NCI-H128 (cell line): ENCODE data around the gene MEX3B.

Experiments
- DNase-seq: peaks from one replicate; lab custom pipeline; 2025; ENCODE audit not compliant: unreplicated experiment; lab: John Stamatoyannopoulos, UW

Gene MEX3B

DNA sequence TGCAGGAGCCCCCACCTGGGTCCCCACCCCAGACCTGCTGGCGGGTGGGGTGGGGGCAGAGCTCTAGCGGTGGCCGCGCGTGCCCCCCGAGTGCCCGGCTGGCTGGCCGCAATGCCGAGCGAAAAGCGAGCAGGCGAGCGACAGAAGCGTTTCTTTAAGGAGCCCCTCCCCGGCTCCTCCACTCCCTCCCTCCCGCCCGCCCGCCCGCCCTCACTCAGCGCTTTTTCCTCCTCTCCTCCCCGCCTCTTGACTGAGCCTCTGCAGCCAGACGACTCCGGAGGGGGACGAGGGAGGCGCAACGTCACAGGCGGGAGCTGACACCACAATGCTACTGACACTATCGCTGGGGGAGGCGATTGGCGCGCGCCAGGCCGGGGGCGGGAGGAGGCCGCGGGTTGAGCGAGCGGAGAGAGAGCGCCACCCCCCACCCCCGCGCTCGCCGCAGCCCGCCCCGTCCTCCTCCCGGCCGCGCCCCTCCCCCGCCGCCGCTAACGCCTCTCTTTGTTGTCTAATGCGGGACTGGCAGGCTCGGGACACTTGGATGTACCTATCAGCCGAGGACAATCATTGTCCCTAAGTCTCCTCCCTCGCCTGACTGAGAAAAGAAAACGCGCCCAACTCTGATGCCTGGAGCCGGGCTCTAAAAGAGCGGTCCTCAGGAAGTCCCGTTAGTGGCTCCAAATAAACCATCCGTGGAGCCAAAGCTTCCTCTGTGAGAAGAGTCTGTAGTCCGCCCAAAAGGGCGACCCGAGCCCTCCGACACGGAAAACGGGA, at the start of gene MEX3B:
Gene MEX3B (minus strand): TSS at position 127 of the 774 bp plus-strand sequence. CDS start 313 bp downstream, outside the sequence.
- peak; percentile 79 for DNase-seq

GRCh38 chr15:82093774-82094211, 48.0 kb upstream of the MEX3B start:
- no peak for DNase-seq

DNA sequence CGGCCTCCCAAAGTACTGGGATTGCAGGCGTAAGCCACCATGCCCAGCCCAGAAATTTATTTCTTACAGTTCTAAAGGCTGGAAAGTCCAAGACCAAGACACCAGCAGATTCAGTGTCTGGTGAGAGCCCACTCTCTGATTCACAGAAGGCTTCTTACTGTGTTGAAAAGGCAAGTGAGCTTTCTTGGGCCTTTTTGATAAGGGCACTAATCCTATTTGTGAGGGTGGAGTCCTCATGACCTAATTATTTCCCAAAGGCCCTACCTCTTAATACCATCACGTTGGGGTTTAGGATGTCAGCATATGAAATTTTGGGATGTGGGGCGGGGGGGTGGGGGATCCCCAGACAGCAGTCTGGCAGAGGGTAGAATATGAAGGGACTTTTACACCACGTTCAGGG, 47.5 kb upstream of the MEX3B start:
- no peak for DNase-seq

- no peak for DNase-seq
Observed at GRCh38 chr15:82091636-82092140, 45.9 kb upstream of the MEX3B start.

- DNase-seq, result no peak
Observed at GRCh38 chr15:82086243-82086995, 40.6 kb upstream of the MEX3B start.

DNA sequence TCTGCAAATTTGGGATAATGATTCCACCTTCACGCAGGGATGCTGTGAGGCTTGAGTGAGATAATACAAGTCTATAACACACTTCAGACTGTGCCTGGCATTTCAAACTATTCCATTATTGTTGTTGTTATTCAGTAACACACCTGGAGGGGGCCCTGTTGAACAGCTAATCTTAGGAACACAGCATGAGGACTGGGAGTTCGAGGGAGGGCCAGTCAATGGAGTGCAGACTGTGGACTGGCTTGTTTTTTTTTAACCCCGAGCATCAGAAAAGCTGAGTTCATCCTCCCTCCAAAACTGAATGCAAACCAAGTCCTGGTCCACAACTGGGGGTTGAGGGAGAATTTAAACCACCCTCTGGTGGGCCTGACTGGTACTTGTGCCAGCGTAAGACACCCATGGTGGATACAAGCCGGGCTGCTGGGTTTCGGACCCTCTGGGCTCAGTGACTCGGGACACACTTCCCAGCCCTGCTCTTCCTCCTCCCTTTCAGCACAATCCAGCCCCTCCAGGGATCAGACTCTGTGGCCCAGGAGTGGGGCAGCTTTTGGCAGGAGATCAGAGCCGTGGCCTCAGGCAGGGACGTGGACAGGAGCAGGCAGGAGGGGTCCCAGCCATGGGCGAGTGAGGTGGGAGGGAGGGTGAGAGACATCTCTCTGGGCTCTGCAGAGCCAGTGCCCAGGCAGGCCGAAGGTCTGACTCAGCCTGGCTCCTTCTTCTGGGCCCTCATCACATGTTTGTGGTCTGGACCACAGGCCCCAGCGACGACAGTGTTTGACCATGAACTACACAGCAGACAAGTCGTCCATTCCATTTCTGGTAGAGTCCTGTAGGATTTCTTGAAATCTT, 36.3 kb upstream of the MEX3B start:
- DNase-seq, result no peak

DNA sequence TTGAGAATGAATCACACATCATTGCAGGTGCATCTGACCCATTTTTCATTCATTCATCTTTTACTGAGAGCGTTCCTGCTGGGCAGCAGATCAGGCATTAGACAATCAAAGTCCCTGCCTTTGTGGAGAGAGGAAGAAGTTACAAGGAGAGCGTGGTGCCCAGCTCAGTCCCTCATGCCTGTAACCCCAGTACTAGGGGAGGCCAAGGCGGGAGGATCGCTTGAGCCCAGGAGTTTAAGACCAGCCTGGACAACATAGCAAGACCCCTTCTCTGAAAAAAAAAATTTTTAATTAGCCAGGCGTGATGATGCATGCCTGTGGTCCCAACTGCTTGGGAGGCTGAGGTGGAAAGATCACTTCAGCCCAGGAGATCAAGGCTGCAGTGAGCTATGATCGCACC, 35.0 kb upstream of the MEX3B start:
- DNase-seq, result no peak

- no peak for DNase-seq
Observed at GRCh38 chr15:82079736-82080135, 33.9 kb upstream of the MEX3B start.

DNA sequence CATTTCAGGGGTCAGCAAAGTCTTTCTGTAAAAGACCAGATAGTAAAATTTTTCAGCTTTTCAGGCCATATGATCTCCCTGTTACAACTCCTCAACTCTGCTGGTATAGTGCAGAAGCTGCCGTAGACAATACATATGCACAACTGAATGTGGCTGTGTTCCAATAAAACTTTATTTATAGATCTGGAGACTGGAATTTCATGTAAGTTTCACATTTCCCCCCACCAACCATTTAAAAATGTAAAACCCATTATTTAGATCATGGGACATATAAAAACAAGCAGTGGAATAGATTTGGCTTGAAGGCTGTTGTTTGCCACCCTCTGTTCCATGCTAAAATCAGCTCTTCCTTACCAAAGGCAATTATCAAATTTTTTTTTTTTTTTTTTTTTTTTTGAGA, 28.8 kb upstream of the MEX3B start:
- no peak for DNase-seq

- no peak for DNase-seq
Observed at GRCh38 chr15:82072926-82073537, 27.2 kb upstream of the MEX3B start.

DNA sequence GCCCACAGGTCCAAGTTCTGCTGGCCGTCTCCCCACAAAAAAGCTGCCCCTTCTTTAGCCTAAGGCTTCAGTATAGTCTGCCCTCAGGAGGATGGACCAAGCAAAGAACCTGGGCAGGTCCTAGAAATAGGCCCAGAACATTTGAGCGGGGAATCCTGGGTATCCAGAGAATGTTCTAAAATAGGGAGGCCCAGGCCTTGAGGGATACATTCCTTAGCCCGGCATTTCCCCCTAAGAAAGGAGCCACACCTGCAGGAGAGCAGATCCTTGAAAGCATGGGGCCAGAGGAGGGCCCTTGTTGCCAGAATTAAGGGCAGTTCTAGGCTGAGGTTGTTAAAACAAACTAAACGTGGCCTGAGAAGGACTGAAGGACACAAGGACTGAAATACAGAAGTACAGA, 20.6 kb upstream of the MEX3B start:
- DNase-seq, result no peak

GRCh38 chr15:82064824-82065223, 19.0 kb upstream of the MEX3B start:
- no peak for DNase-seq

GRCh38 chr15:82062479-82063454, 16.9 kb upstream of the MEX3B start:
- DNase-seq, result peak; percentile 13

- DNase-seq, result no peak
Observed at GRCh38 chr15:82060817-82061216, 15.0 kb upstream of the MEX3B start.

GRCh38 chr15:82058517-82059204, 12.8 kb upstream of the MEX3B start:
- no peak for DNase-seq

DNA sequence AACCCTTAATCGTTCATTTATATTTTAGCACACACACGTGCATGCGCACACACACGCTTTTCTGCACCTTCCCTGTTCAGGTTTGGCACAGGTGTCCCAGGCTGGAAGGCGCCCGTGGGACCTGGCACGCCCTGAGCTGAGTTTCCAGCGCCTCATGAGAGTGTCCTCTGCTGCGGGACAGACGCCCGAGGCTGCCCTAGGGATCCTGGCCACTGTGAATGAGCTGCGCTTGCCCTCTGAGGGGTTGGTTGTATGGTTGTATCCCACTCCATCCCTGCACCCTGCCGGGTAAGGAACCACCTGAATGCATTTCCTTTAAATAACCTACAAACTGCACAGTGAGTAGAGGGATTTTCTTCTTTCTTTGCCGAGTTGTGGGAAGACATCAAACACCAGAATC, 12.2 kb upstream of the MEX3B start:
- no peak for DNase-seq

- no peak for DNase-seq
Observed at GRCh38 chr15:82056958-82057823, 11.4 kb upstream of the MEX3B start.

DNA sequence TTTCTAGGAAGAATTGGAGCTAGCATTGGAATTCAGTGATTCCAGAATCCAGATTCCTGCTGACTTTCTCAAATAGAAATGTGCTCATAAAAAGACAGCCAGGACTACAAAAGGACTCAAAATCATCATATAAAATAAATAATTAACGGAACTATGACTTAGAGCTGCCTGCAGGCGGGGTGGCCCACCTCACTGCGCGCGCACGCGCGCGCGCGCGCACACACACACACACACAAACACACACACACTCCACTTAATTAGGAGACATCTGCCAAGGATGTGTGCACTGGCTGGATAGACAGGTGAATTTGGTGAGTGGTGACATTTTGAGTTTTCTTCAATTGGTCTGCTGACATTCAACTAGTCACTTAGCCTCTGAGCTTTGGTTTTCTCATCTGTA, 6.9 kb upstream of the MEX3B start:
- no peak for DNase-seq
